C1 segment of cervical spinal cord (tissue), 14 donors: Measurements from ENCODE around the gene CTSG.
"Not testable (repeated sequence)": the region's sequence is repeated elsewhere in the genome, so short reads cannot be mapped to it uniquely, and the experiment has no call there.

ENCODE experiments used
- DNase-seq, 14 donors: peaks; one replicate each; lab custom pipeline; 2025; lab: John Stamatoyannopoulos, UW

The CTSG gene, protein sequence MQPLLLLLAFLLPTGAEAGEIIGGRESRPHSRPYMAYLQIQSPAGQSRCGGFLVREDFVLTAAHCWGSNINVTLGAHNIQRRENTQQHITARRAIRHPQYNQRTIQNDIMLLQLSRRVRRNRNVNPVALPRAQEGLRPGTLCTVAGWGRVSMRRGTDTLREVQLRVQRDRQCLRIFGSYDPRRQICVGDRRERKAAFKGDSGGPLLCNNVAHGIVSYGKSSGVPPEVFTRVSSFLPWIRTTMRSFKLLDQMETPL

GRCh38 chr14:24576182-24576581, at the start of gene CTSG:
Gene CTSG (minus strand): TSS chr14:24576250. CDS start chr14:24576223, 27 bp downstream.
- DNase-seq, result no peak

- DNase-seq, result no peak
These were observed 37.7 kb upstream of the CTSG start for GRCh38 chr14:24613747-24614146.

DNA sequence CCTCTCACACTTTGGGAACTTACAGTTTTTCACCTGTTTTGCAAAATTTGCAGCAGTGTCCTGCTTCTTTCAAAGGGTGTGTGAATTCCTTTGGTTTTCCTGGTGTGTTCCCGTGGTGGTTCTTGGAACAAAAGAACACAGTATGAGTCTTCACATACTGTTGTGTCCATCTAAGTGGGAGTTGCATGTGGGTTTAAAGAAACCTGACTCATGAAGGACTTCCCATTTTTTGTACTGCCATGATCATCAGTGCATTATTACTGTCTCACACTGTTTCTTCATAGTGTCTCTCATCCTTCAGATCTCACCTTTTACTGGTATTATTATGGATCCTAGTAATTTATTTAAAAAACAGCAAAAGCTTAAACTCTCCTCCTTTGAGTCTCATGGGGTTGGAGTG, 37.2 kb upstream of the CTSG start:
- no peak for DNase-seq

- no peak for DNase-seq
These were observed 36.1 kb upstream of the CTSG start for GRCh38 chr14:24612196-24612595.

DNA sequence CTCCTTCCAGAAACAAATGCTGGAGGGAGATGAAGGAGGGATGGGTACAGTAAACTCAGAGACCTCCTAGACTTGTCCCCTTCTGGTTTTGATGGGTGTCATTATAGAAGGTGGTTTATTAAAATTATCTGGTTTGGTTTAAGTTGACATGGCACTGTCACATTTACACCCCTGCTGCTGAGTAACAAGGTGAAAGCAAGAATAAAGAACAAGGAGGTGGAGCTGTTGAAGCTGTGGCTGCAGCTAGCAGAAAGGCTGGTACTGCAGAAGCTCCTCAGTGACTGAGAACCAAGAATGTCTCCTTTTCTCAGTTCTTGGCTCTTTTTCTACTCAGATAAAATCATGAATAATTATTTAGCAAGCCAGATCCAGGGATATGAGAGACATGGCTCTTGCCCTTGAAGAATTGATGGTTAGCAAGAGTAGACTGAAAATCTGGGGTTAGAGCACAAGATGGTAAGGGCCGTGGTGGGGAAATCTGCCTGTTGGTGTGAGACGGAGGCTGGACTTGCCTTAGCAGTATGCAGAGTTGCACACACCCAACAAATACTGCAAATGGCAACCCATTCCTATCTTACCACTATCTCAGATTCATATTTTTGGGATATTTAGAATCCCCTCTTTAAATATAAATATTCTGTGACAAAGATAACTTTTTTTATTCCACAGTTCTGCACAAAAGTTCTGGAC, 33.8 kb upstream of the CTSG start, which contains the start of gene GZMH:
Gene GZMH (minus strand): TSS at position 31 of the 690 bp plus-strand sequence. CDS start 72 bp downstream, outside the sequence.
- DNase-seq, result no peak

DNA sequence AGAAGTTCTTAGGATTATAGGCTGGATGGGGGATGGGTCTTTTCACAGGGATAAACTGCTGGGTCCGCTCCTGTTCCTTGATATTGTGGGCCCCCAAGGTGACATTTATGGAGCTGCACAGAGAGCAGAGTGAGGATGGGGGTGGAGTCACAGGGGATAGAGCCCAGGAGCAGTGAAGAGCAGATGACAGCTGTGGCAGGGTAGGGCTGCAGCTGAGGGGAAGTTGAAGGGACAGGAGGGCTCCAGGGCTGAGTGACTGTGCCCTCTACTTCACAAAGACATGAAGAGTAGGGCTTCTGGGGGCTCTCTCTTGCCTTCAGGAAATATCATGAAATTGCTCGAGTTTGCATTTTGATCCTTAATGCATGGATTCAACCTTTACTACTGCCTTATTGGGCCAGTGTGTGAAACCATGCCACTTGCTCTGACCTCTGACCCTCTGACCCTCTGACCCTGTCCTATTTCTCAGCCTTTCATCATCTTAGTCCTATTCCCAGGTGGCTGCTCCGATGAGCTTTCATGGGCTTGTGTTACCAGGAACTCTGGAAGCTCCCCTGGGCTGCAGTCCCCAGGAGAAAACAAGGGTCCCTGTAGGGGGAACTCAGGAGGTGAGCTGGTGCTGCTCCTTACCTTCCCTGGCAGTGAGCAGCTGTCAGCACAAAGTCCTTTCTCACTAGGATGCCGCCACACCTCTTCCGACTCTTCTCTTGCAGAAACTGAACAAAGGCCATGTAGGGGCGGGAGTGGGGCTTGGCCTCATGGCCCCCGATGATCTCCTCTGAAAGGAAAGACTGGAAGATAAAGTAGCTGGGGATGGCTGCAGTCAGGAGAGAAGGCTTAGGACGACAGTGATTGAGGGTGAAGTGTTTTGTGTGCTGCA, 31.8 kb upstream of the CTSG start:
- DNase-seq, result no peak

DNA sequence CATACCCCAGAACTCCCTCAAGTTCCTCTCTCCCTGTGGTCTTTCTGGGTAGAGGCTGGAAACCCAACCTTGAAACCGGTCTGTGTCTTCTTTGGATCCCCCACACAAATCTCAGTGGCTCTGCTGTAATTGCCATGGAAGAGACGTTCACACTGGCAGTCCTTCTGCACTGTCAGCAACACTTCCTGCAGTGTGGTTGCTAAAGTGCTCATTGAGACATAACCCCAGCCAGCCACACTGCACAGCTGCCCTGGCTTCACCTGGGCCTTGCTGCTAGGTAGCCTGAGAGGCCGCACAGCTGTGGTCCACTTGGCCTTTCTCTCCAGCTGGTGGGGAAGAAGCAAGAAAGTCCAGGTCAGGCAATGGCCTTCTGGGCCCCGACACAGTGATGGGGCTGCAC, 31.0 kb upstream of the CTSG start:
- DNase-seq, result no peak

DNA sequence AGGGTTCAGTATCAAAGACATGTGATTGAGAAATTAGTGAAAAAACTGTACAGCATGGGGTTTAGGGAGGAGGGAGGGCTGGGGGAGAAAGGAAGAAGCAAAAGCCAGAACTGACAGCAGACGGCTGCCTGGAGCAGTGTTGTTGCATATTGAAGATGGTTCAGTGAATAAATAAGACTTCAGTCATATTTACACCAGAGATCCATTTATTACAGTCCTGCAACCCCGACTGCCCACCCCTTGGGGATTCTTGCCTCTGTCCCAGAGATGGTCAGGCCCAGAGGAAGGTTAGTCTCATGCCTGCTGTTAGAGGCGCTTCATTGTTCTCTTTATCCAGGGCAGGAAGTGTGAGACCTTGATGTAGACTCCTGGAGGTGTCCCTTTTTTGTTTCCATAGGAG, 30.2 kb upstream of the CTSG start:
- no peak for DNase-seq

GRCh38 chr14:24605435-24606190, 29.6 kb upstream of the CTSG start:
- no peak for DNase-seq

DNA sequence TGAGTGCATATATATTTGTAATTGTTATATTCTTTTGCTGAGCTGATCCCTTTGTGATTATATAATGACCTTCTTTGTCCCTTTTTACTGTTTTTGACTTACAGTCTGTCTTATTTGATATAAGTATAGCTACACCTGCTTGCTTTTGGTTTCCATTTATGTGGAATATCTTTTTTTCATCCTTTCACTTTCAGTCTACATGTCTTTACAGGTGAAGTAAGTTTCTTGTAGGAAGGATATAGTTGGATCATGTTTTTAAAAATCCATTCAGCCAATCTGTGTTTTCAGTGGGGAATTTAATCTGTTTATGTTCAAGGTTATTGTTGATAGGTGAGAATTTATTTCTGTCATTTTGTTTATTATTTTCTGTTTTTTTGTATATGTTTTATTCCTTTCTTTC, 21.4 kb upstream of the CTSG start:
- no peak for DNase-seq

DNA sequence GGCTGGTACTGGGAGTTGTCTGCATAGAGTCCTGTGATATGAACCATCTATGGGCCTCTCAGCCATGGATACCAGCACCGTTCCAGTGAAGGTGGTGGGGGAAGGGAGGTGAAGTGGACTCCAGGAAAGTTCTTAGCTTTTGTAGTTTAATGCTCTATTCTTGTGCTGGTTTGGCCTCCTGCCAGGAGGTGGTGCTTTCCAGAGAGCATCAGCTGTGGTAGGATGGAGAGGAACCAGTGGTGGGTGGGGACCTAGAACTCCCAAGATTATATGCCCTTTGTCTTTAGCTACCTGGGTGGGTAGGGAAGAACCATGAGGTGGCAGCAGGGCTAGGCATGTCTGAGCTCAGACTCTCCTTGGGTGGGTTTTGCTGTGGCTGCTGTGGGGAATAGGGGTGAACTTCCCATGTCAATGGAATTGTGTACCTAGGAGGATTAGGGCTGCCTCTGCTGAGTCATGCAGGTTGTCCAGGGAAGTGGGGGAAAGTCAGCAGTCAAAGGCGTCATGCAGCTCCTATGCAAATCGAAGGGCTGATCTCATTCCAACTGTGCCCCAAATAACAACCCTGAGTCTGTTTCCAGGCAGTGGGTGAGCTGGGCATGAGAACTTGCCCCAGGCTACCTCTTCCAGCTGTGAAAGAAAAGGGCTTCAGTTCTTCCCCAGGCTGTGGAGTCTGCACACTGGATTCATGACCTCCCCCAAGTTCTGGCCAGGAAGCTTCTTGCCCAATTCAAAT, 19.2 kb upstream of the CTSG start:
- DNase-seq, result no peak

DNA sequence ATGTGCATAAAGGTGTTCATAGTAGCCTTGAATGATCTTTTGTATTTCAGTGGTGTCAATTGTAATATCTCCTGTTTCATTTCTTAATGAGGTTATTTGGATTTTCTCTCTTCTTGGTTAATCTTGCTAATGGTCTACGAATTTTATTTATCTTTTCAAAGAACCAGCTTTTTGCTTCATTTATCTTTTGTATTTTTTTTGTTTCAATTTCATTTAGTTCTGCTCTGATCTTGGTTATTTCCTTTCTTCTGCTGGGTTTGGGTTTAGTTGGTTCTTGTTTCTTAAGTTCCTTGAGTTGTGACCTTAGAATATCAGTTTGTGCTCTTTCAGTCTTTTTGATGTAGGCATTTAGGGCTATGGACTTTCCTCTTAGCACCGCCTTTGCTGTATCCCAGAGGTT, 15.0 kb upstream of the CTSG start:
- not testable (repeated sequence) for DNase-seq

- not testable (repeated sequence) for DNase-seq
These were observed 8.4 kb upstream of the CTSG start for GRCh38 chr14:24584402-24584801.

- DNase-seq, result no peak
These were observed 2.5 kb upstream of the CTSG start for GRCh38 chr14:24578558-24578957.

DNA sequence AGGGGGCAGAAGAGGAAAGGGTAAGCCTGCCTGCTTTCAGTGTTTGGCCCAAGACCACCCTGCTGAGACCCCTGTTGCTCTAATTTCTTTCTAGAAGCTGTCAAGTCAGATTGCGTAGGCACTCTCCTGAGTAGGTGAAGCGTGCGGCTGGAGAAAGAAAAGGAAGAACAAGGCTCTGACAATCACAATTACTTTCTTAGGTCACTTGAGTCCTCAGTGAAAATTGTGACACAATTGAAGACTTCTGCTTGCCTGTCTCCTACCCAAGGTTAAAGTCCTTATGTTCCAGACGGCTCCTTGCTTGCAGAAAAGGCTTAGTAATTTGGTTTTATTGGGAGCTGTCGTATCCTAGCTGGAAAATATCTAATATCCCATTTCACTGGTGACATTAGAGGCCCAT, 721 bp upstream of the CTSG start:
- no peak for DNase-seq

- no peak for DNase-seq
These were observed 1.8 kb downstream of the CTSG start for GRCh38 chr14:24574206-24574774.

DNA sequence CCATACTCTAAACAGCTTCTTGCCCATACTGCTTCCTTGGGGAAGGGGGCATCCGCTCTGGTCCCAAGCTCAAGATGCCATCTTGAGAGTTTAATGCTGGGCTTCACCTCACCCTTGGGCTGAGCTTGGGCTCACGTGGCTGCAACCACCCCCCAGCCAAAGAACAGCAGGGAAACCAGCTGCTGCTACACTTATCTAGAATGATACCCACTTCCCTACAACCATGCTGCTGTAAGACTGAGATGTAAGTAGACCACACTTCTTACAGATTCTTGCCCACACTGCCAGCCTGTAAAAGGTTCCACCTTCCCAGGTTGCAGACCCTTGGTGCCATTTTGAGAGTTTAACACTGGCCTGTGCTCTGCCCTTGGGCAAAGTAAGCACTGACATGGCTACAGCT, 9.7 kb downstream of the CTSG start:
- no peak for DNase-seq

- DNase-seq, result no peak
These were observed 10.3 kb downstream of the CTSG start for GRCh38 chr14:24565766-24566165.

- DNase-seq, result no peak
These were observed 12.5 kb downstream of the CTSG start for GRCh38 chr14:24563505-24563904.

GRCh38 chr14:24556756-24557155, 19.3 kb downstream of the CTSG start:
- no peak for DNase-seq

DNA sequence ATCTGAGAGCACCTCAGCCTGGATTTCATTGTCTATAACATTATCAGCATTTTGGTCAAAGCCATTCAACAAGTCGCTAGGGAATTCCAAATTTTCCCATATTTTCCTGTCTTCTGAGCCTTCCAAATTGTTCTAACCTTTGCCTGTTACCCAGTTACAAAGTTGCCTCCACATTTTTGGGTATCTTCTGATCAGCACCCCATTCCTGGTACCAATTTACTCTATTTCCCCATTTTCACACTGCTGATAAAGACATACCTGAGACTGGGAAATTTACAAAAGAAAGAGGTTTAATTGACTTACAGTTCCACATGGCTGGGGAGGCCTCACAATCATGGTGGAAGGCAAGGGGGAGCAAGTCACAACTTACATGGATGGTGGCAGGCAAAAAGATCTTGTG, 27.0 kb downstream of the CTSG start:
- not testable (repeated sequence) for DNase-seq
